HepG2 (cell line): ENCODE data around the gene PNP. TPM values are rescaled to one million over a fixed set of nuclear protein-coding genes. Genes with fewer than 3 reads are reported as not detected.
A peak's percentile ranks its signal among the peaks of the same experiment; 100 is the strongest.

Source experiments
- BRCA1 ChIP-seq: sonication (generic); formaldehyde crosslinking; IDR thresholded peaks from 2 replicates; pipeline ENCODE4 v1.4.0; 2020; ENCODE audit warnings: missing genetic modification reagents
- HHEX ChIP-seq: IDR thresholded peaks from 2 replicates; pipeline ENCODE4 v1.6.1; 2016; ENCODE audit warnings: control low read depth
- NCOR1 ChIP-seq: fragments of 200-600 bp; sonication (generic); IDR thresholded peaks from 2 replicates; pipeline ENCODE4 v1.7.0; 2017; ENCODE audit warnings: antibody characterized with exemption, low read length, borderline replicate concordance
- NFIB ChIP-seq: sonication (generic); formaldehyde crosslinking; IDR thresholded peaks from 2 replicates; pipeline ENCODE4 v1.9.0; 2021; ENCODE audit warnings: missing genetic modification reagents, mild to moderate bottlenecking, borderline replicate concordance
- NONO ChIP-seq, 2 experiments: fragments of 450-650 bp in 1 of 2; sonication (generic) in 1 of 2; formaldehyde crosslinking in 1 of 2; IDR thresholded peaks in 1 of 2; conservative IDR thresholded peaks in 1 of 2; 2 replicates each; pipeline versions ENCODE4 v1.6.1 to v1.8.0; 2017 to 2022; ENCODE audit warnings: mild to moderate bottlenecking in 1 of 2, missing genetic modification reagents in 1 of 2, moderate library complexity in 1 of 2
- PRMT3 ChIP-seq: sonication (generic); formaldehyde crosslinking; IDR thresholded peaks from 2 replicates; pipeline ENCODE4 v1.8.1; 2022; ENCODE audit warnings: low read depth, mild to moderate bottlenecking, moderate library complexity, missing genetic modification reagents, borderline replicate concordance
- TBX3 ChIP-seq: fragments of 450-650 bp; IDR thresholded peaks from 2 replicates; pipeline ENCODE4 v1.6.1; 2017; ENCODE audit warnings: antibody characterized with exemption, mild to moderate bottlenecking, inconsistent platforms, borderline replicate concordance
- ZBTB38 ChIP-seq: sonication (generic); formaldehyde crosslinking; IDR thresholded peaks from 2 replicates; pipeline ENCODE4 v1.5.1; 2020; ENCODE audit warnings: mild to moderate bottlenecking, missing genetic modification reagents
- ZNF563 ChIP-seq: sonication (generic); formaldehyde crosslinking; IDR thresholded peaks from 2 replicates; pipeline ENCODE4 v1.8.0; 2022; ENCODE audit warnings: mild to moderate bottlenecking, moderate library complexity, missing genetic modification reagents
- ZNF772 ChIP-seq: sonication (generic); formaldehyde crosslinking; IDR thresholded peaks from 2 replicates; pipeline ENCODE4 v1.5.0; 2020; ENCODE audit warnings: mild to moderate bottlenecking, missing genetic modification reagents
- ZNF776 ChIP-seq: sonication (generic); formaldehyde crosslinking; IDR thresholded peaks from 2 replicates; pipeline ENCODE4 v1.4.0; 2020; ENCODE audit warnings: mild to moderate bottlenecking, missing genetic modification reagents
- polyA plus RNA-seq, 8 experiments: library from polyadenylated mRNA; depleted of rRNA in 3 of 8; stranded (reverse) in 7 of 8; unstranded in 1 of 8; fragments of >200 nt; fragmentation: Illumina TruSeq in 4 of 8; extraction: Trizol in 4 of 8; gene quantifications; 2 replicates each; pipeline versions ENCODE4 v1.2.1 to v1.2.3, GENCODE V29; 2011 to 2016; ENCODE audit warnings: low read depth in 4 of 8, missing spikeins in 1 of 8, mixed read lengths in 1 of 8; ENCODE audit not compliant: insufficient read depth in 1 of 8
- total RNA-seq, 5 experiments: library from RNA; depleted of rRNA; stranded (reverse); fragments of >200 nt; fragmentation: Illumina TruSeq; extraction: Trizol; gene quantifications; 2 replicates each; pipeline ENCODE4 v1.2.3, GENCODE V29; 2016; ENCODE audit warnings: low read depth in 1 of 5
- TF ChIP-seq, protein P1 (sequence below): sonication (generic); formaldehyde crosslinking; IDR thresholded peaks from 2 replicates; pipeline ENCODE4 v1.4.0; 2020; ENCODE audit warnings: missing genetic modification reagents
- TF ChIP-seq, protein P2 (sequence below): sonication (generic); formaldehyde crosslinking; IDR thresholded peaks from 2 replicates; pipeline ENCODE4 v1.9.0; 2021; ENCODE audit warnings: mild to moderate bottlenecking, missing genetic modification reagents
- TF ChIP-seq, protein P3 (sequence below): sonication (generic); formaldehyde crosslinking; IDR thresholded peaks from 2 replicates; pipeline ENCODE4 v1.5.1; 2020; ENCODE audit warnings: missing genetic modification reagents, mild to moderate bottlenecking, borderline replicate concordance
- TF ChIP-seq, protein P4 (sequence below): sonication (generic); IDR thresholded peaks from 2 replicates; pipeline ENCODE4 v1.6.1; 2016; ENCODE audit warnings: low read depth, borderline replicate concordance

PNP gene
- total and polyA plus RNA-seq, 2 of the 13 experiments (the other 11 are each of a cell fraction or from before 2014, with no cell fraction given): 45.4 to 74.8 TPM

DNA sequence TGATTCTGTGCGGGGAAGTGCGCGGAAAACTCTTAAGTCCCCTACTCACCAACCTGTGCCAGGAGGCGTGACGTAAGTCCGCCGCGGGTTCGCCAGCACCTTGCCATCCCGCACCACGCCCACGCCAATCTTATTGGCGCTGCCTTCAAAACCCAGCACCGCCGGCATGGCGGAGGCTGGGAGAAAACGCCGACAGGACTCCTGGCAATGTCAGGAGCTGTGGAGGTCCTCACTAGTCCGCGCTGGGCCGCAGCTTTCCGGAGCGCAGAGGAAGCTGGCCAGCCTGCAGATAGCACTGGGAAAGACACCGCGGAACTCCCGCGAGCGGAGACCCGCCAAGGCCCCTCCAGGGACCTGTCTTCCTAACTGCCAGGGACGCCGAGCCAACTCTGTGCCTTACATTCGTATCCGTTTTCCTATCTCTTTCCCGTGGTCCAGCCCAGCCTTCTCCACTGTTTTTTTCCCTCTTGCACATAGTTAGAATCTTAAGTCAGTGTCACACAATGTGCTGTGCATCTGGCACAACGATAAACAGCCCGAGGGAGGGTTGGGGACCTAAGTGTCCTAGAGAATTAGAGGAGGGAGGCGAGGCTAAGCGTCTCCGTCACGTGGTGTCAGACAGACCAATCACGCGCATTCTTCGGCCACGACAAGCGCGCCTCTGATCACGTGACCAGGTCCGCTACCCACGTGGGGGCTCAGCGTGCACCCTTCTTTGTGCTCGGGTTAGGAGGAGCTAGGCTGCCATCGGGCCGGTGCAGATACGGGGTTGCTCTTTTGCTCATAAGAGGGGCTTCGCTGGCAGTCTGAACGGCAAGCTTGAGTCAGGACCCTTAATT is 14.5 kb upstream of the PNP start, which contains the start of the genes APEX1 and OSGEP (continued):
- peak; percentile 90; the same call in 1 of the 2 replicates for TF ChIP-seq BRCA1
- 0 out of 2 replicates have a peak, but pooled peaks have one; percentile 71 for TF ChIP-seq PRMT3 (CRISPR knock-in tag)
- TF ChIP-seq, protein P1, sequence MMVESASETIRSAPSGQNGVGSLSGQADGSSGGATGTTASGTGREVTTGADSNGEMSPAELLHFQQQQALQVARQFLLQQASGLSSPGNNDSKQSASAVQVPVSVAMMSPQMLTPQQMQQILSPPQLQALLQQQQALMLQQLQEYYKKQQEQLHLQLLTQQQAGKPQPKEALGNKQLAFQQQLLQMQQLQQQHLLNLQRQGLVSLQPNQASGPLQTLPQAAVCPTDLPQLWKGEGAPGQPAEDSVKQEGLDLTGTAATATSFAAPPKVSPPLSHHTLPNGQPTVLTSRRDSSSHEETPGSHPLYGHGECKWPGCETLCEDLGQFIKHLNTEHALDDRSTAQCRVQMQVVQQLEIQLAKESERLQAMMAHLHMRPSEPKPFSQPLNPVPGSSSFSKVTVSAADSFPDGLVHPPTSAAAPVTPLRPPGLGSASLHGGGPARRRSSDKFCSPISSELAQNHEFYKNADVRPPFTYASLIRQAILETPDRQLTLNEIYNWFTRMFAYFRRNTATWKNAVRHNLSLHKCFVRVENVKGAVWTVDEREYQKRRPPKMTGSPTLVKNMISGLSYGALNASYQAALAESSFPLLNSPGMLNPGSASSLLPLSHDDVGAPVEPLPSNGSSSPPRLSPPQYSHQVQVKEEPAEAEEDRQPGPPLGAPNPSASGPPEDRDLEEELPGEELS (CRISPR knock-in tag): peak; percentile 57
- TF ChIP-seq NFIB (CRISPR knock-in tag): no peak
- peak; percentile 93 for TF ChIP-seq ZNF563 (CRISPR knock-in tag)
- no peak for TF ChIP-seq HHEX (CRISPR knock-in tag)
- TF ChIP-seq, protein P2, sequence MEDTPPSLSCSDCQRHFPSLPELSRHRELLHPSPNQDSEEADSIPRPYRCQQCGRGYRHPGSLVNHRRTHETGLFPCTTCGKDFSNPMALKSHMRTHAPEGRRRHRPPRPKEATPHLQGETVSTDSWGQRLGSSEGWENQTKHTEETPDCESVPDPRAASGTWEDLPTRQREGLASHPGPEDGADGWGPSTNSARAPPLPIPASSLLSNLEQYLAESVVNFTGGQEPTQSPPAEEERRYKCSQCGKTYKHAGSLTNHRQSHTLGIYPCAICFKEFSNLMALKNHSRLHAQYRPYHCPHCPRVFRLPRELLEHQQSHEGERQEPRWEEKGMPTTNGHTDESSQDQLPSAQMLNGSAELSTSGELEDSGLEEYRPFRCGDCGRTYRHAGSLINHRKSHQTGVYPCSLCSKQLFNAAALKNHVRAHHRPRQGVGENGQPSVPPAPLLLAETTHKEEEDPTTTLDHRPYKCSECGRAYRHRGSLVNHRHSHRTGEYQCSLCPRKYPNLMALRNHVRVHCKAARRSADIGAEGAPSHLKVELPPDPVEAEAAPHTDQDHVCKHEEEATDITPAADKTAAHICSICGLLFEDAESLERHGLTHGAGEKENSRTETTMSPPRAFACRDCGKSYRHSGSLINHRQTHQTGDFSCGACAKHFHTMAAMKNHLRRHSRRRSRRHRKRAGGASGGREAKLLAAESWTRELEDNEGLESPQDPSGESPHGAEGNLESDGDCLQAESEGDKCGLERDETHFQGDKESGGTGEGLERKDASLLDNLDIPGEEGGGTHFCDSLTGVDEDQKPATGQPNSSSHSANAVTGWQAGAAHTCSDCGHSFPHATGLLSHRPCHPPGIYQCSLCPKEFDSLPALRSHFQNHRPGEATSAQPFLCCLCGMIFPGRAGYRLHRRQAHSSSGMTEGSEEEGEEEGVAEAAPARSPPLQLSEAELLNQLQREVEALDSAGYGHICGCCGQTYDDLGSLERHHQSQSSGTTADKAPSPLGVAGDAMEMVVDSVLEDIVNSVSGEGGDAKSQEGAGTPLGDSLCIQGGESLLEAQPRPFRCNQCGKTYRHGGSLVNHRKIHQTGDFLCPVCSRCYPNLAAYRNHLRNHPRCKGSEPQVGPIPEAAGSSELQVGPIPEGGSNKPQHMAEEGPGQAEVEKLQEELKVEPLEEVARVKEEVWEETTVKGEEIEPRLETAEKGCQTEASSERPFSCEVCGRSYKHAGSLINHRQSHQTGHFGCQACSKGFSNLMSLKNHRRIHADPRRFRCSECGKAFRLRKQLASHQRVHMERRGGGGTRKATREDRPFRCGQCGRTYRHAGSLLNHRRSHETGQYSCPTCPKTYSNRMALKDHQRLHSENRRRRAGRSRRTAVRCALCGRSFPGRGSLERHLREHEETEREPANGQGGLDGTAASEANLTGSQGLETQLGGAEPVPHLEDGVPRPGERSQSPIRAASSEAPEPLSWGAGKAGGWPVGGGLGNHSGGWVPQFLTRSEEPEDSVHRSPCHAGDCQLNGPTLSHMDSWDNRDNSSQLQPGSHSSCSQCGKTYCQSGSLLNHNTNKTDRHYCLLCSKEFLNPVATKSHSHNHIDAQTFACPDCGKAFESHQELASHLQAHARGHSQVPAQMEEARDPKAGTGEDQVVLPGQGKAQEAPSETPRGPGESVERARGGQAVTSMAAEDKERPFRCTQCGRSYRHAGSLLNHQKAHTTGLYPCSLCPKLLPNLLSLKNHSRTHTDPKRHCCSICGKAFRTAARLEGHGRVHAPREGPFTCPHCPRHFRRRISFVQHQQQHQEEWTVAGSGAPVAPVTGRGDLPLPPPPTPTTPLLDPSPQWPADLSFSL (CRISPR knock-in tag): peak; percentile 30; the same call in 1 of the 2 replicates
- TF ChIP-seq ZBTB38 (CRISPR knock-in tag): peak; percentile 55; the same call in 1 of the 2 replicates
- peak; percentile 64; the same call in 1 of the 2 replicates for TF ChIP-seq NCOR1
- TF ChIP-seq NONO (IDR thresholded peaks at IDR 0.05): no peak
- TF ChIP-seq NONO (CRISPR knock-in tag; conservative IDR thresholded peaks at IDR 0.05): peak; percentile 44
- TF ChIP-seq TBX3: 0 out of 2 replicates have a peak, but pooled peaks have one; percentile 38
- TF ChIP-seq, protein P3, sequence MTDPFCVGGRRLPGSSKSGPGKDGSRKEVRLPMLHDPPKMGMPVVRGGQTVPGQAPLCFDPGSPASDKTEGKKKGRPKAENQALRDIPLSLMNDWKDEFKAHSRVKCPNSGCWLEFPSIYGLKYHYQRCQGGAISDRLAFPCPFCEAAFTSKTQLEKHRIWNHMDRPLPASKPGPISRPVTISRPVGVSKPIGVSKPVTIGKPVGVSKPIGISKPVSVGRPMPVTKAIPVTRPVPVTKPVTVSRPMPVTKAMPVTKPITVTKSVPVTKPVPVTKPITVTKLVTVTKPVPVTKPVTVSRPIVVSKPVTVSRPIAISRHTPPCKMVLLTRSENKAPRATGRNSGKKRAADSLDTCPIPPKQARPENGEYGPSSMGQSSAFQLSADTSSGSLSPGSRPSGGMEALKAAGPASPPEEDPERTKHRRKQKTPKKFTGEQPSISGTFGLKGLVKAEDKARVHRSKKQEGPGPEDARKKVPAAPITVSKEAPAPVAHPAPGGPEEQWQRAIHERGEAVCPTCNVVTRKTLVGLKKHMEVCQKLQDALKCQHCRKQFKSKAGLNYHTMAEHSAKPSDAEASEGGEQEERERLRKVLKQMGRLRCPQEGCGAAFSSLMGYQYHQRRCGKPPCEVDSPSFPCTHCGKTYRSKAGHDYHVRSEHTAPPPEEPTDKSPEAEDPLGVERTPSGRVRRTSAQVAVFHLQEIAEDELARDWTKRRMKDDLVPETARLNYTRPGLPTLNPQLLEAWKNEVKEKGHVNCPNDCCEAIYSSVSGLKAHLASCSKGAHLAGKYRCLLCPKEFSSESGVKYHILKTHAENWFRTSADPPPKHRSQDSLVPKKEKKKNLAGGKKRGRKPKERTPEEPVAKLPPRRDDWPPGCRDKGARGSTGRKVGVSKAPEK: 0 out of 2 replicates have a peak, but pooled peaks have one; percentile 5
- TF ChIP-seq ZNF772 (CRISPR knock-in tag): no peak; the same call in 1 of the 2 replicates
- TF ChIP-seq, protein P4, sequence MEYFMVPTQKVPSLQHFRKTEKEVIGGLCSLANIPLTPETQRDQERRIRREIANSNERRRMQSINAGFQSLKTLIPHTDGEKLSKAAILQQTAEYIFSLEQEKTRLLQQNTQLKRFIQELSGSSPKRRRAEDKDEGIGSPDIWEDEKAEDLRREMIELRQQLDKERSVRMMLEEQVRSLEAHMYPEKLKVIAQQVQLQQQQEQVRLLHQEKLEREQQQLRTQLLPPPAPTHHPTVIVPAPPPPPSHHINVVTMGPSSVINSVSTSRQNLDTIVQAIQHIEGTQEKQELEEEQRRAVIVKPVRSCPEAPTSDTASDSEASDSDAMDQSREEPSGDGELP: peak; percentile 56; the same call in 1 of the 2 replicates
- TF ChIP-seq ZNF776 (CRISPR knock-in tag): peak; percentile 81
